Measurements from ENCODE around the gene IQCK. TPM values are rescaled to one million over a fixed set of nuclear protein-coding genes. Genes with fewer than 3 reads are reported as not detected.

Gene IQCK
- total and polyA plus RNA-seq, 2 donors (not counting 1 experiment from before 2014, with no cell fraction given), result 4.6 to 9.9 TPM

DNA sequence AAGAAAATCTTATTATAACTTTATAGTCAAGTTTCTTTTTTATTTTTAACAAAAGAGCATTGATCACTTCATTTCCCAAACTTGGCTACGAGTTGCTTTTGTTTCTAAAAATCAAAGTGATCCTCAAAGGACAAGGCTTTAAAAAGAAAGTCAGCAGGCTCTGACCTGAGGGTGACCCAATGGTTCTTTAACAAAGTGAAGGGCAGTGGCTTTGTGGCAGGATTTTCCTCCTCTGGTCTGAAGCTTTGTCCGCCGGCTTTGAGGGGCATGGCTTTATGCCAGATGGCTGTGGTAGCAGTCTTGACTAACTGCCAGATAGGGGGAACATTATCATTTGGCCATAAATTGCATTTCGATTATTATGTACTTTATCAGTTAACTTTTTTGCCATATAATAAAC is 28.5 kb downstream of the IQCK start:
- Histone ChIP-seq H3K9me3 (ENCODE audit: control insufficient read depth, insufficient read depth, low read depth, low read length) (no peaks in the 10 kb centered on the region), H3K36me3 (ENCODE audit: control insufficient read depth, insufficient read depth, low read length) (no peaks in the 10 kb centered on the region), H3K4me2 (ENCODE audit: extremely low read depth, insufficient read depth, low read length) (no peak overlapping the region), H3K9ac (ENCODE audit: insufficient read depth, low read length) (no peak overlapping the region), H2AFZ (ENCODE audit: low read length) (no peak overlapping the region), H3K4me1 (ENCODE audit: control insufficient read depth, extremely low read depth, insufficient read depth, low read length) (peaks cover 2% of the 10 kb centered on the region), H3K79me2 (ENCODE audit: control insufficient read depth, insufficient read depth, low read length) (no peaks in the 10 kb centered on the region), H3K27me3 (ENCODE audit: control insufficient read depth, insufficient read depth, low read length) (no peaks in the 10 kb centered on the region), H3K4me3 (replicated peaks in 1 of 4; ENCODE audit: control extremely low read depth in 1 of 4, insufficient read depth in 1 of 4, low read depth in 3 of 4, low read length in 4 of 4) (no peak overlapping the region), H3K27ac (ENCODE audit: insufficient read depth, low read length) (no peak overlapping the region), H4K20me1 (ENCODE audit: control insufficient read depth, extremely low read depth, insufficient read depth, low read length) (no peaks in the 10 kb centered on the region)
- DNase-seq (ENCODE audit: low read depth in 2 of 2), result peak in 1 of 2 donors; percentile 12
- TF ChIP-seq EZH2 (IDR thresholded peaks at IDR 0.05; ENCODE audit: low read length, missing control alignments), result no peak
- TF ChIP-seq, protein P1, sequence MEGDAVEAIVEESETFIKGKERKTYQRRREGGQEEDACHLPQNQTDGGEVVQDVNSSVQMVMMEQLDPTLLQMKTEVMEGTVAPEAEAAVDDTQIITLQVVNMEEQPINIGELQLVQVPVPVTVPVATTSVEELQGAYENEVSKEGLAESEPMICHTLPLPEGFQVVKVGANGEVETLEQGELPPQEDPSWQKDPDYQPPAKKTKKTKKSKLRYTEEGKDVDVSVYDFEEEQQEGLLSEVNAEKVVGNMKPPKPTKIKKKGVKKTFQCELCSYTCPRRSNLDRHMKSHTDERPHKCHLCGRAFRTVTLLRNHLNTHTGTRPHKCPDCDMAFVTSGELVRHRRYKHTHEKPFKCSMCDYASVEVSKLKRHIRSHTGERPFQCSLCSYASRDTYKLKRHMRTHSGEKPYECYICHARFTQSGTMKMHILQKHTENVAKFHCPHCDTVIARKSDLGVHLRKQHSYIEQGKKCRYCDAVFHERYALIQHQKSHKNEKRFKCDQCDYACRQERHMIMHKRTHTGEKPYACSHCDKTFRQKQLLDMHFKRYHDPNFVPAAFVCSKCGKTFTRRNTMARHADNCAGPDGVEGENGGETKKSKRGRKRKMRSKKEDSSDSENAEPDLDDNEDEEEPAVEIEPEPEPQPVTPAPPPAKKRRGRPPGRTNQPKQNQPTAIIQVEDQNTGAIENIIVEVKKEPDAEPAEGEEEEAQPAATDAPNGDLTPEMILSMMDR (conservative IDR thresholded peaks at IDR 0.05 in 1 of 2, IDR thresholded peaks at IDR 0.05 in 1 of 2; ENCODE audit: low read depth in 1 of 2, low read length in 2 of 2), result no peak

DNA sequence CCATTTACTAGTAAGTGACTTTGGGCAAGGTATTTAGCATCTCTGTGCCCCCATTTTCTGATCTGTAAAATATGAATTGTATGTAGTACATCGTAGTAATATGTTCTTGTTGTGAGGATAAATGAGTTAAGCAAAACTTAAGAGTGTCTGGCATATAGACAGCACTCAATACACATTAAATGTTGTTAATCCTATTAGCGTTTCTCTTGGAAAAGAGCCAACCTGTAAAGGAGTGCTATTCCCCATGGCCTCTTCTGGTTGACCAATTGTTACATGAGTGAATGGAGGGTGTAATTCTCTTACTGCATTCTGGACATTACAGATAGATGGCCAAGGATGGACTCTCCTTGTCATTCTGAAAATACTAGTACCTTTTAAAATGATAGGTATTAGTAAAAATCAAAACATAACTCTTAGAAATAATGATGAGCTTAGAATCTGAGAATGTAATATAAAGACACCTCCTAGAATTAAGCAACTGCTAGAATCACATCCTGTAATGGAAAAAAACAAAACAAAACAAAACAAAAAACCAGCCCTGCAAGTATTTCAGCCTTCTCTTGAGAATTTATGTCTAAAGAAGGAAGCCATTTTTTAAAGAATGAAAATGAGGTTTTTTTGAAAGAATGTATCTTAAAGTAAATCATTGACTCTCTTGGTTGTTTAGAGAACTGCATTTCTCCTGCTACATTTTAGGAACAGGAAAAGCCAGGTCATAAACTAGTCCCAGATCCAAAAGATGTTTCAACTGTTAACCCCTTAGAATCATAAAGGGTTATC is 30.5 kb downstream of the IQCK start:
- Histone ChIP-seq H3K4me1 (ENCODE audit: control insufficient read depth, extremely low read depth, insufficient read depth, low read length) (peaks cover 2% of the 10 kb centered on the region), H3K79me2 (ENCODE audit: control insufficient read depth, insufficient read depth, low read length) (no peaks in the 10 kb centered on the region), H3K4me3 (replicated peaks in 1 of 4; ENCODE audit: control extremely low read depth in 1 of 4, insufficient read depth in 1 of 4, low read depth in 3 of 4, low read length in 4 of 4) (no peak overlapping the region), H3K36me3 (ENCODE audit: control insufficient read depth, insufficient read depth, low read length) (no peaks in the 10 kb centered on the region), H3K9ac (ENCODE audit: insufficient read depth, low read length) (no peak overlapping the region), H3K4me2 (ENCODE audit: extremely low read depth, insufficient read depth, low read length) (no peak overlapping the region), H2AFZ (ENCODE audit: low read length) (no peak overlapping the region), H3K27me3 (ENCODE audit: control insufficient read depth, insufficient read depth, low read length) (no peaks in the 10 kb centered on the region), H4K20me1 (ENCODE audit: control insufficient read depth, extremely low read depth, insufficient read depth, low read length) (no peaks in the 10 kb centered on the region), H3K27ac (ENCODE audit: insufficient read depth, low read length) (no peak overlapping the region), H3K9me3 (ENCODE audit: control insufficient read depth, insufficient read depth, low read depth, low read length) (no peaks in the 10 kb centered on the region)
- TF ChIP-seq EZH2 (IDR thresholded peaks at IDR 0.05; ENCODE audit: low read length, missing control alignments), result no peak
- TF ChIP-seq, protein P1 (conservative IDR thresholded peaks at IDR 0.05 in 1 of 2, IDR thresholded peaks at IDR 0.05 in 1 of 2; ENCODE audit: low read depth in 1 of 2, low read length in 2 of 2), result no peak
- no peak for DNase-seq (ENCODE audit: low read depth in 2 of 2)

- H3K9me3 ChIP-seq (ENCODE audit: control insufficient read depth, insufficient read depth, low read depth, low read length), result no peaks in the 10 kb centered on the region
- no peak overlapping the region for H3K4me2 ChIP-seq (ENCODE audit: extremely low read depth, insufficient read depth, low read length)
- H3K4me1 ChIP-seq (ENCODE audit: control insufficient read depth, extremely low read depth, insufficient read depth, low read length), result peaks cover 2% of the 10 kb centered on the region
- no peaks in the 10 kb centered on the region for H3K79me2 ChIP-seq (ENCODE audit: control insufficient read depth, insufficient read depth, low read length)
- peak in 1 of 2 donors; percentile 14 for DNase-seq (ENCODE audit: low read depth in 2 of 2)
- no peaks in the 10 kb centered on the region for H3K27me3 ChIP-seq (ENCODE audit: control insufficient read depth, insufficient read depth, low read length)
- no peak overlapping the region for H3K27ac ChIP-seq (ENCODE audit: insufficient read depth, low read length)
- H4K20me1 ChIP-seq (ENCODE audit: control insufficient read depth, extremely low read depth, insufficient read depth, low read length), result no peaks in the 10 kb centered on the region
- TF ChIP-seq, protein P1 (conservative IDR thresholded peaks at IDR 0.05 in 1 of 2, IDR thresholded peaks at IDR 0.05 in 1 of 2; ENCODE audit: low read depth in 1 of 2, low read length in 2 of 2), result no peak
- no peak for TF ChIP-seq EZH2 (IDR thresholded peaks at IDR 0.05; ENCODE audit: low read length, missing control alignments)
- no peak overlapping the region for H3K4me3 ChIP-seq (replicated peaks in 1 of 4; ENCODE audit: control extremely low read depth in 1 of 4, insufficient read depth in 1 of 4, low read depth in 3 of 4, low read length in 4 of 4)
- H3K9ac ChIP-seq (ENCODE audit: insufficient read depth, low read length), result no peak overlapping the region
- H2AFZ ChIP-seq (ENCODE audit: low read length), result no peak overlapping the region
- no peaks in the 10 kb centered on the region for H3K36me3 ChIP-seq (ENCODE audit: control insufficient read depth, insufficient read depth, low read length)
Observed at GRCh38 chr16:19749571-19750080, 31.6 kb downstream of the IQCK start.

Measured in fibroblast of lung (primary cell).